Stimulated activated CD4-positive, alpha-beta T cell treated with anti-CD3 and anti-CD28 coated beads, Interleukin-15, amount 100 ng/mL, for 48 hours (primary cell): ENCODE measurements around the gene CCNJL.
"Not testable (repeated sequence)": the region's sequence is repeated elsewhere in the genome, so short reads cannot be mapped to it uniquely, and the experiment has no call there.

Experiments
- DNase-seq, 2 donors: peaks; one replicate each; pipeline ENCODE4 v3.0.0-alpha.2; 2020; ENCODE audit warnings: low read depth in 2 of 2

CCNJL gene

DNA sequence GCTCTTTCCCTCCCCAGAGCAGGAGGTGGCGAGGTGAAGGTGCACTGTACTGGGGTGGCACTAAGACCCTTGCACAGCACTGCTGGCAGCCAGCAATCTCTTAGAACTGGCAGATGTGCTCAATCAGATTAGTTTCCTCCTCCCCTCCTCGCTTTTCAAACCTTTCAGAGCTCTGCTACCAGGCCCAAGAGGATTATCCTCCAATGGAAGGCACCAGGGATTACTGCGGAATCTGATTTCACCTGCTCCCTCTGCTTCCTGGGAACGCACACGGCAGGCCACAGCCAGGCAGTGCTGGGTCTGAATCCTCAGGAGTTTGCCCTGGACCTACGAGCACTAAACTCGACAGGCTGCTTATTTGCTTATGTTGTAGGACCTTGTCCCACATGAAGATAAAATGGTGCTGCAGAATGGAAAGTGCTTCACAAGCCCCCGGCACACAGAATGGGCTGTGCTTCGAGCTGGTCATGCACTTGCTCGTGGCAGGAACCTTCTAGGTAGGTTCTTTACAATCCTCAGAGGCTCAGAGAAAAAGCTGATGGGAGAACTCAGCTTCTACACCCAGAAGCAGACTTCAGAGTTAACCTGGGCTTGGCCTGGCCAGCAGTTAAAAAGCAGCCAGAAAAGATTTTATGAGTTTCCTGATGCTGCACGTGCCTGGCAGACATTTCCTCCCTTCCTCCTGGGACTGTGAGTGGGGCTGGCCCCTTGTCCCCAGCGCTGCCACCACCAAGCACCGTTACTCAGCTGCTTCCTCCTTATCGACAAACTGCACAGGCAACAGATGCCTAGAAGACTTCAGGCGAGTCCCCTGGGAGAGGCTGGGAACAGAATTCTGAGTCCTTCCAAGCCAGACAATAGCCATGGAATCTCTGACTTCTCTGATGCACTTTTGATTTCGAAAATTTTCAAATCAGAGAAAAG is 50.0 kb downstream of the CCNJL start:
- no peak for DNase-seq

- DNase-seq, result no peak
Measured at GRCh38 chr5:160260881-160261815, 51.2 kb downstream of the CCNJL start.

GRCh38 chr5:160260006-160260775 is 52.2 kb downstream of the CCNJL start:
- DNase-seq, result no peak

DNA sequence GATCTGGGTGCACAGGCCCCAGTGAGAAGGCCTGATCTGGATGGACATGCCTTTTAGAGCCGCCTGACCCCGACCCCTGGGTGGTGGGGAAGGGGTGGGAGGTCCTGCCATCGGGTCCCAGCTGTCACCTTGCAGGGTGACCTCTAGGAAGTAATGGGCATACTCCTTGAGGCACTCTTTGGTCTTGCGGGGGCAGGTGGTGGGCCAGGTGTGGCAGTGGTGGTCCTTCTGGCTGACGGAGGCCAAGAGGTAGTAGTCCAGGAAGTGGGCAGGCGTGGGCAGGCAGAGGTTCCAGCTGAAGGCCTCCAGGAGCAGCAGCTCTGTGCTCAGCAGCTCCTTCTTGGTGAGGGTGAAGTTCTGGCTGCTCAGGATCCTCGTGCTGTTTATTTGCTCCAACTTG is 53.0 kb downstream of the CCNJL start:
- DNase-seq, result no peak

GRCh38 chr5:160254706-160255105 is 57.7 kb downstream of the CCNJL start:
- DNase-seq, result no peak

GRCh38 chr5:160253441-160253840 is 58.9 kb downstream of the CCNJL start:
- DNase-seq, result no peak

DNA sequence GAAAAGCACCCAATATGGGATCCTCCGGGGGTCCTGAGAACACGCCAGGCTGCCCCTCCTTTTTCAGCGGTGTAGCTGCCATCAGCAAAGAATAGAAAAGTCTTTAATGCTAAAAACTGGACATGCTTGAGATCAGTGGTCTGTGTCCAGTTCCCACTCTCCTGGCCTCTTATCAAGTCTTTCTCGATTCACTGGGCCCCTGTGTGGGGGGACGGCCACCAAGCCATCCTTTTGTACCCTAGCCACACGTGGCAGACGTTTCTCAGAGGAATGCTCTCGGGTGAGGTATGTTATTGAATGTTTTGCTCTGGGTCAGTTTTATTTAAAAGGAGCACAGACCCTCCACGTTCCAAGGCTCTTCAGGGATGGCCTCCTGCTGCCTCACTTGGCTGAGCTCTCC is 59.4 kb downstream of the CCNJL start:
- no peak for DNase-seq

DNA sequence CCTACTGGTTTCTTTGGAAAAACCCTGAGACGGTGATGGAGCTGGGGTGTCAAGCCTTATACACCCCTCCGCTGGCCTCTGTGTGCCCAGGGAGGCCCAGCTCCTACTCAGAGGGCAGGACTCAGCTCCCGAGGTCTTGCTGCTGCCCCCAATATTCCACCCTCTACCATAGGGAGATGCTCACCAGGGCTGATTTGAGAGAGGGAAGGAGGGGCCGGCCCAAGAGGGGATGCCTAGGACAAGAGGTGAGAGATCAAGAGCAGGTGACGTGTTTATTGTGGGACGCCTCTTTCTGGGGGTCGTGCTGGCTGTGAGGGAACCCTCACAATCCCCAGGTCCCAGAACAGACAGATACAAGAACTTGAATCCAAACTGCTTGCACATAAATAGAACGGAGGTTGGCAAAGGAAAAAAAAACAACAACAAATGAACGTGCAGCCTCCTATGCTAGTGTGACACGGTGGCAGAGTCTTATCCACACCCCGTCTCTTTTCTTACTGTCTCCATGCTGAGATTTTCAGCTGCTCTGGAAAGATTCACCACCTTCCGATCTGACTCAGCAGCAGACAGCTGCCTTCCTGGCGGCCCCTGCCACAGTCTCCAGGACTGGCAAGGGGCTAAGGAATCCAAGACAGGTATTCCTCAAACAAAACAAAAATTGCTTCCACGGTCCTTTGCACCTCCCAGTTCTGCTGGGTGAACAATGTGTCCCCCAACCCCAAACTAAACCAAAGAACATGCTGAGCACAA is 60.8 kb downstream of the CCNJL start:
- DNase-seq, result no peak

GRCh38 chr5:160250826-160251225 is 61.5 kb downstream of the CCNJL start:
- no peak for DNase-seq

GRCh38 chr5:160250226-160250625 is 62.1 kb downstream of the CCNJL start:
- no peak for DNase-seq

DNA sequence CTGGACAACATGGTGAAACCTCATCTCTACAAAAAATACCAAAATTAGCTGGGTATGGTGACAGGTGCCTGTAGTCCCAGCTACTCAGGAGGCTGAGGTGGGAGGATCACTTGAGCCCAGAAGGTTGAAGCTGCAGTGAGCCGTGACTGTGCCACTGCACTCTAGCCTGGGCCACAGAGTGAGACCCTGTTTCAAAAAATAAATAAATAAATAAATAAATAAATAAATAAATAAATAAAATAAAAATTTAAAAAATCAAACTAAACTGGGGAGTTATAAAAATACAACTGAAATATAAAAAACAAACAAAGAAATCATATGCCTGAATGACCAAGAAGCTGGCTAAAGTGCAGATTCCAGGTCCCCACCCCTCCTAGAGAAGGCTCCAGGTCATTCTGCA is 62.8 kb downstream of the CCNJL start:
- DNase-seq, result not testable (repeated sequence)

GRCh38 chr5:160245506-160246086 is 66.8 kb downstream of the CCNJL start:
- DNase-seq, result no peak

- DNase-seq, result no peak
Measured at GRCh38 chr5:160242145-160242544, 70.2 kb downstream of the CCNJL start.

GRCh38 chr5:160240350-160240749 is 72.0 kb downstream of the CCNJL start:
- DNase-seq, result no peak

DNA sequence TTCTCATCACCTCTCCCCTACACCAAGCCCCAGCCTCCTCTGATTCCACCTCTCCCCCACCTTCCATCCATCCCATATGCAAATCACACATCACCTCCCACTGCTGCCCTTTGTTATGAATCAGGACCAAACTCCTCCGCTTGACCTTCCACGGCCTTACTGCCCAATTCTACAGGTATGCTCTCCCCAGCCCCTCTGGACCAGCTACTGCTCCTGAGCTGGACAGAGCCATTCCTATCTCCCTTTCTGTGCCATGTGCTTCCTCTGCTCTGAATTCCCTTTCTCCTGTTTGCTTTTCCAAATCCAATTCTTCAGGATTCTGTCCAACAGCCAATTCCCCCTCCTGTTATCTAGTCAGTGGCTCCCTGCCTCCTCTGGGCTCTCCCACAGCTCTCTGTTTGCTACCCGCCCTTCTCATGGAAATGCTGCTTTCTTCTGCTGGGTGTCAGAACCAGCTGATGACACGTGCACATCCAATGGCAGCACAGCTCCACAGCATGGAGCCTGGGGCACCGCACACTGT is 74.7 kb downstream of the CCNJL start:
- no peak for DNase-seq

- no peak for DNase-seq
Measured at GRCh38 chr5:160235731-160236130, 76.6 kb downstream of the CCNJL start.

DNA sequence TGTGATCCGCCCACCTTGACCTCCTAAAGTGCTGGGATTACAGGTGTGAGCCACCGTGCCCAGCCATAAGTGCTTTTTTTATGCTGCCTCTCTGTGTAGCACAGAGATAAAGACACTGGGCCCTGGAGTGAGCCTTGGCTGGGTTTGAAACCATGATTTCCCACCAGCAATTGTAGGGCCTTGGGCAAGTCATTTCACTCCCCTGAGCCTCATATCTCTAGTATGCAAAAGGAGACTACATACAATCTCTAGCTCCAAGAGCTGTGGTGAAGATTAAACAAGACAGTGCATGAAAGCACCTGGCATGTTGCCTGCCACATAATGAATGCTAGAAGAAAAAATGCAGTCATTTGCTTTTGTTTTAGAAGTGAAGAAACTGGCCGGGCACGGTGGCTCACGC is 79.1 kb downstream of the CCNJL start:
- no peak for DNase-seq

GRCh38 chr5:160231783-160232342 is 80.5 kb downstream of the CCNJL start:
- no peak for DNase-seq

DNA sequence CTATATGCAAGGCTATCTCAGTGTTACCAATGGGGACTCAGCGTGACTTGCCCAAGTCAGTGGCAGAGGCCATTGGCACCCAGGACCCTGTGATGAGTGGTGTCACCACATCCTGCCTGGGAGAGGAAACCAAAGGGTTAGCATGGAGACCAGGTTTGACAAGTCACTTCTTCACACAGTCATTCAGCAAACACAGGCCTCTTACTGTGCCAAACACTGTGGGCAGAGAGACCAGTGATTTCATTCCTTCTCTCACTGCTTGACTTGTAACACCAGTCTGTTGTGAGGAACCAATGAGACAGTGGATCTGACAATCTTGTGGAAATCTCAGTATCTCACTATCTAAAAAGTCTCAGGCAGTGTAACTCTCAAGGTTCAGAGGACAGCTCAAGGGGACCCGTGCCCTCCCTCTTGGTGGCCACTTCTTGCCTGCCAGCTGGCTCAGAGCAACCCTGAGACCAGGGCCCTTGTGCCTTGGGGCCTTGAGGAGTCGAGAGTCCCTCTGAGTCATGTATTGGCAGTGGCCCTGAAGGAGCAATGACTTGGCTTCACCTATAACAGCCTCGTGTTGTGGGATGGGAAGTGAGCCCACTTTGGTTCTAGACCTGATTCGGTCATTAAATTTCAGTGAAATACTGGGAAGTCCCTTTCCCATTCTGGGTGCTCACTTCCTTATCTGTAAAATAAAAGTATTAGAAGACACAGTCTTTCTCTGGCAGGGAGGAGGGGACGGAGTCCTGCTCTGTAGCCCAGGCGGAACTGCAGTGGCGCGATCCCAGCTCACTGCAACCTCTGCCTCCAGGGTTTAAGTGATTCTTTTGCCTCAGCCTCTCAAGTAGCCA is 81.5 kb downstream of the CCNJL start:
- DNase-seq, result no peak
